Activated CD4-positive, alpha-beta T cell treated with anti-CD3 and anti-CD28 coated beads, Interleukin-2, amount 50 U/mL, for 24 hours (primary cell): Measurements from ENCODE around the gene HPS1.

Experiments used
- DNase-seq, 2 donors: peaks; one replicate each; pipeline ENCODE4 v3.0.0-alpha.2; 2020; ENCODE audit warnings: low read depth in 1 of 2, low spot score in 1 of 2

Gene HPS1

GRCh38 chr10:98446661-98447221, at the start of gene HPS1:
HPS1 (minus strand) TSS chr10:98446935; CDS start chr10:98443240, 3,695 bp downstream.
- DNase-seq = peak; percentile 70 to 71

DNA sequence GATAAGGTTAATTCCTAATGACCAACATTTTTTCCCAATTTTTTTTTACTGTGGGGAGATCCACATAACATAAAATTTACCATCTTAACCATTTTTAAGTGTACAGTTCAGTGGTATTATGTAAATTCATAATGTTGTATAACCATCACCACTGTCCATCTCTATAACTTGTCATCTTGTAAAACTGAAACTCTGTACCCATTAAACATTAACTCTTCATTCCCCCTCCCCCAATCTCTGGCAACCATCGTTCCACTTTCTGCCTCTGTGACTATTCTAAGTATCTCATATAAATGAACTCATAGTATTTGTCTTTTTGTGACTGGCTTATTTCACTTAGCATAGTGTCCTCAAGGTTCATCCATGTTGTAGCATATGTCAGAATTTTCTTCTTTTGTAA, 46.0 kb upstream of the HPS1 start:
- DNase-seq = no peak

GRCh38 chr10:98489561-98490481, 43.1 kb upstream of the HPS1 start:
- DNase-seq = no peak

DNA sequence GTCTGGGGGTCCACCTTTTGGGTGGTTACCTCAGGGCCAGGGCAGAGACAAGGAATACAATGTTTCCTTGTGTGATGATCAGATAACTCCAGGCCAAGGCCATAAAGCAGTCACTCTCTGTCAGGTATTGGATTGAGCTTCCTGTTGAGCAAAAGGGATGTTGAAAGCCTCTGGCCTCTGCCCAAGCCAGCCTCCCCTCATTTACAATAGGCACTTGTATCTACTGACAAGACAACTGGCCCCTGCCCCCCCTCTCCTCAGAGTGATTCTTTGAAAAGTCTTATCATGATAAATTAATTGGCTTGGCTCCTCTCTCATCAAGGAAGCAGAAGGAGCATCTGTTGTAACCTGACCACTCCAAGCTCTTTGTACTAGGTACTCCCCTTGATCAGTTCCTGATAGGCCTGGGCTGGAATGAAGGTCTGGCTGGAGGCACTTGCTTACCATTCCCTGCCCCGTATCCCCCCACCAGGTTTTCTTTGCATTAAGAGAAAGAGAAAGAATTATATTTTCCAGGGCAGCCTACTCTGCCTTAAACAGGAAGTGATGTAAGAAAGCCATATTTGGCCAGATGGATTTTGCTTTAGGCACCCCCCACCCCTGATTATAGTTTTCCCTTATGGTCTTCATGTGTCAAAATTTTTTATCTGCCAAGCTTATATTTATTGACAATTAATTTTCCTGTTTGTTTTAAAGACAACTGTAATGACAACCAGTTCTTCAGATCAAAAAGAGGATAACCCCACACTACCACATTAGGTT, 42.1 kb upstream of the HPS1 start:
- no peak for DNase-seq

DNA sequence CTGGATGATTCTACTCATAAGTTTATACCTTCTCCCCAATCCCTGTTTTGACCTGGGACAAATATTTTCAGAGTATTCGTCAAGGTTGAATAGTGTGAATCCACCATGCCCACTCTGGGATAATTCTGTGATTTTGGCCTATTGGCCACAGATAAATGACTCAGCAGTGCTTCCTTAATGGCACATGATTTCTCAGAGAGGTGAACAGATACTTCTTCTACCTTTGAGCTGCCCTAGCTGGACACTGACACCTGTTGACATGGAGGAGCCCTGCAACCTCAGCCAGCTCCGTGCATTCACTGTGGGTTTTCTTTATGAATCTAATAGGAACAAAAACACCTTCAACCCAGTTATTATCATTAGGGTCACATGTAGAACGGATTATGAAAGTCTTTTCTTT, 40.9 kb upstream of the HPS1 start:
- DNase-seq = no peak

DNA sequence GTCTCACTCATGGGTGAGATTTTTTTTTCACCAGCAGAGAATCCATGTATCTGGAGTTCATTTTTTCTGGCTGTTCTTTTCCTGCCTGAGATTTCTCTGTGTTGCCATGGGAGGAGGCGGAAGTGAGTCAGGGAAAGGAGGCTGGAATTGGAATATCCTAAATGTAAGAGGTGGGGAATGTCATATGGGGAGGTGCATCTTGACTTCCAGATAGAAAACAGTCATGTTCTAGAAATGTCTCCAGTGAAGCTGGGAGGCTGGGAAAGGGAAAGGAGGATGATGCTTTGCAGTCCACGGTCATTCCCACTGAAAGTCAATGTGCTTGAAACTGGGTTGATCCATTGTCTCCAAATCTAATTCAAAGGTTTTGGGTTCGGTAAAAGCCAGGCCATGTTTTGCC, 39.7 kb upstream of the HPS1 start:
- DNase-seq = no peak

DNA sequence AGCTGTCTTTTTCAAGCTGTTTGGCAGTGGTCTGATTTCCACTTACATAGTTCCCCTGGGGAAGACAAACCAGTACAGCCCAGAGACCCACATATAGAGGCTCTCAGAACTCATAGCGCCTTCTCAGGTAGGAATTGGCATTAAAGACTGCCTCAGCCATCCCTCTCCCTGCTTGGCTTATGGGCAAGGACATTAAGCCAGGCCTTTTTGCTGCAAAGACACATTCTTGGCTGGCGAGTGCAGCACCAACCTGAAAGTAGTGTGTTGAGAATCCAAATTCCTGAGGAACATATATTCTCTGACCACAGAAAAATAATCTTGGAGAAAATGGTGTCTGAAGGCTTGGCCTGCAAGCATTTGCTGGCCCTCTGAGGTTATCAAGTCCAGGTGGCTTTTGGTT, 39.2 kb upstream of the HPS1 start:
- no peak for DNase-seq

DNA sequence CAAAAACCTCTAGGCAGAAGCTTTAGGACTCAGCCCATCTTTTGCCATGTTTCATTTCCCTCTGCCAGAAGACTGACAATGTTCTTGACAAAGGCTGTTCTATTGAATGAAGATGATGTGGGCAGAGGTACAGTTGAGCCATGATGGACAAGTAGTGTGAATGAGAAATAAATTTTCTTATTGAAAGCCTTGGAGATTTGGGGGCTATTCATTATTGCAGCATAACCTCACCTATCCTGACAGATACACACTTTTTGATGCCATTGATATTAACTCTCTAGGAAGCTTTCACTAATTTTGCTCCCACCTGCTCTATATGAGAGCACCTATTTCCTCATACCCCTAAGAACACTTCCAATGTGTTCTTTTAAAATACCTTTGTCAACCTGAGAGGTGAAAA, 36.9 kb upstream of the HPS1 start:
- DNase-seq = no peak

- no peak for DNase-seq
These were observed 35.4 kb upstream of the HPS1 start for GRCh38 chr10:98482096-98482495.

DNA sequence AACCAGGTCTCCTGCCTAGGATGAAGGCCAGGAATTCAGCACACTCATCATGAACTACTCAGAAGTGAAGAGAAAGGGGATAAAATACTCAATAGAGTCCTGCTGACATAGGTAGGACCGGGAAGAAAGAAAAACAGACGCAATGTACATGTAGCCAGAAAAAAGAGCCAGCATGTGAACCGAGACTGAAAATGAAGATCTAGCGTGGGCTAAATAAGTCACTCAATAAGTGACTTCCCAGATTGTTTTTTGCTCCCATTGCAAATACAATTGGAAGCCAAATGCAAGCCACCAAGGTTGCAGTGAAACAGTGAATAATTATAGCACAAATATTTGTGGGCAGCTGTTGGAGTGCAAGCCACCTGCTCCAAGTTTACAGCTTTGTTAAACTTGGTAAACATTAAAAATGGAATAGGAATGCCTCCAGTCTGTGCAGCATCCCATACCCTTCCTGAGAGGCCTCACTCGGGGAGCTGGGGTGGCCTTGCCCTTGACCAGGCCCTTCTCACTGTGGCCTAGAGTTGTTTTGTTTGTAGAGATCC, 34.7 kb upstream of the HPS1 start:
- no peak for DNase-seq

- no peak for DNase-seq
These were observed 31.9 kb upstream of the HPS1 start for GRCh38 chr10:98478430-98479222.

DNA sequence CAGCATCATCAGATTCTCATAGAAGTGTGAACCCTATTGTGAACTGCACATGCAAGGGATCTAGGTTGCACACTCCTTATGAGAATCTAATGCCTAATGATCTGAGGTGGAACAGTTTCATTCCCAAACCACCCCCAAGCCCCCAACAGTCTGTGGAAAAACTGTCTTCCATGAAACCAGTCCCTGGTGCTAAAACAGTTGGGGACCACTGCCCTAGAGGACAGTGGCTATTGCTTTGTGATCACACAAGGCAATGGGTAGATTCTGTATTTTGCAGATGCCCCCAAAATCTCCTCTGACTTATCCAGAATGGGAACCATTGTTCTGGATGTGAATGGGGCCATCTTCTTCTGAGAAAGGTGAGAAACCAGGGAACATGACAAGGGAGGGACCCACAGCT, 31.1 kb upstream of the HPS1 start:
- no peak for DNase-seq

GRCh38 chr10:98474628-98475027, 27.9 kb upstream of the HPS1 start:
- DNase-seq = no peak

DNA sequence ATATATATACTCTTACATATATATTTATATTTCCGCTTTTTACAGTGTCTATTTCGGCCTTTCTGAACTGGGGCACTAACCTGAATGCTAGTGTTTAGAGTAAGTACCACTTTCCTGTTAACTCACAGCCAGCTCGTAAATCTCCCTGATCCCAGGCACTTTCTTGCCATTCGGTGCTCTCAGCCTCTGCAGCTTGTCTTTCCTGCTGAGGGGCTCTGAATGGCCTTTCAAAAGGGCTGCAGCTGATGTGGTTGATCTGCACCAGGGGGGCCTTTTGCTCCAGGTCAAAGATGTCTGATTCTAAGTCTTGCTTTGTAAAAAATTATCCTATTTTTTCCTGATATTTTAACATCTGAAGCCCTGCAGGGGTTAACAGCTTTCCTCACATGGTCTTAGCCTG, 25.5 kb upstream of the HPS1 start:
- DNase-seq = no peak

DNA sequence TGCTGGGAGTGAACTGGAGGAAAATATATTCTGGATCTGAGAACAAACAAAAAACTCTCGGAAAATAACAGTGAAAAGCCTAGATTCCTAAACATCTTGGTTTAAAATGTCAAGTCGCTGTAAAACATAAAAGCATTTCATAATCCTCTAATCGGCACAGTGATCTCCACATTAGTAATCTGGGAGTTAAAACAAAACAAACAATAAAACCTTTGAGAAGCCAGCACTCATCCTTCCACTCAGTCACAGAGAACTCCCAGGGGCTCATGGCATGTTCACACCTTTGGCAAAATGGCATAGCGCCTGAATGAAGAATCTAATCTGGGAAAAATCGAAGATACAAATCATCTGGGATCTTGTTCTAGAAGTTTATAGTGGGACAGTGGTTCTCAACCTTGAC, 24.1 kb upstream of the HPS1 start:
- DNase-seq = no peak

GRCh38 chr10:98469001-98469931, 22.5 kb upstream of the HPS1 start:
- DNase-seq = no peak

DNA sequence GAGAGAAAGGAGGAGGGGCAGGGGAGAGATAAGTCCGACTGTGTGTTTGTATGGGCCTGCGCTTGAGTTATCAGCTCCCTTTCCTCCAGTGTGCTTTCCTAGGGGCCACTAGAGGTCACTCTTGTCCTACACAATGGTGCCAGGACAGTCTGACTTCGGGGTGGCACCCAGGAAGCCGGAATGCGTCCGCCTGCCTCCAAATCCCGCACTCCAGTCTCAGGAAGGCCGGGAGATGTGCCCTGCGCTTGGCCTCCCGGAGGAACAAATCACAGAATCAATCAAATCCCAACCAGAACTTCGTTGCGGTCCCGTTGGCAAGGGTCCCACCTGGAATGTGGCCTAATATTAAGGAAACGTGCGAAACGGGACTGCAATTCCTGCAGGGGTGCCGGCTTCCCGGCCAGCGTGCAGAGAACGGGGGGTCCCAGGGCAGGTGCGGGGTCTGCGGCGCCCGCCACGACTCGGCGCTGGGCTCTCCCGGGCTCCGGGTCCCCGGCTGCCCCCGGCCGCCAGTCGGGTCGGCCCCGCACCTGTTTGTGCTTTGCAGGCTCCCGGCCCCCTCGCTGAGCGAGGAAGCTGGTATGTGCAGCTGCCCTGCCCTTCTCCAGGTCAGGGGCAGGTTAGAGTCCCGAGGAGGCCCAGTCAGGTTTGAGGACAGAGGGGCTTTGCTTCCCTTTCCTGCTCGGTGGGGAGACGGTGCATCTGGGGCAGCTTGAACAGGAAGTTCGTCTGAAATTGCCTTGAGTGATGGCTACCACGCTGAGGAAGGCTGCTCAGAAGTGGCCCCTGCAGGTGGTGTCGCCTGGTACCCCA, 21.0 kb upstream of the HPS1 start:
- peak; percentile 36 to 61 for DNase-seq

- DNase-seq = no peak
These were observed 20.2 kb upstream of the HPS1 start for GRCh38 chr10:98466861-98467505.

DNA sequence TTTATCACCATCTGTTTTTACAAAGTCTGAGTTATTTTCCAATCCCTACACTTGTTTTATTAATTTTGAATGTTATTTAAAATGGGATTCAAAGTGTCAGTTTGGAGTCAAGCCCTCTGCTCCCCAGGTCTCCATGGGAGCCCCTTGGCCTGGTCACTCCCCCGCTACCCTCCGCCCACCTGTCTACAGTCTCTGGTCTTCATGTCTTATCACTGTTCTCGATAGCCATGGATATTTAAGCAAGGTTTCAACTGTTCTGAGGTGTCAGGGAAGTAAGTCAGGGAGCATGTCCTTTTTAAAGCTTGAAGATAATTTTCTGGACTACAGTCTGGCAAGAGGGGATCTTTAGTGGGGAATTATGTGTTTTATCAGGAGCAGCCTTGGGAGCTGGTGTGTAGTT, 19.1 kb upstream of the HPS1 start:
- no peak for DNase-seq
